ENCODE data around the gene LYSMD2.

- TF ChIP-seq GATA2 (IDR thresholded peaks at IDR 0.05; ENCODE audit: low read depth, low read length) (no peak), GATA3 (IDR thresholded peaks at IDR 0.05; ENCODE audit: low read depth, low read length) (no peak)
These were observed 60.0 kb downstream of the LYSMD2 start for GRCh38 chr15:51677452-51677851.

Data from SH-SY5Y (cell line).